Right lobe of liver (tissue), 4 donors: ENCODE data around the gene AHNAK2.
"Not testable (repeated sequence)": the region's sequence is repeated elsewhere in the genome, so short reads cannot be mapped to it uniquely, and the experiment has no call there.

Experiments
- CTCF ChIP-seq, 4 donors: fragments of 200-600 bp in 3 of 4; fragments of 450-650 bp in 1 of 4; IDR thresholded peaks; one replicate each; pipeline versions ENCODE4 v1.5.1 to v1.8.0; 2016 to 2022; ENCODE audit warnings: antibody characterized with exemption in 4 of 4, mild to moderate bottlenecking in 2 of 4
- POLR2A ChIP-seq: fragments of 450-650 bp; IDR thresholded peaks from one replicate; pipeline ENCODE4 v1.6.1; 2017; ENCODE audit warnings: antibody characterized with exemption, mild to moderate bottlenecking
- donor health status: DM: no; HTN: no; CAD: no.
- donor health status: DM: no; HTN: no; CAD: no.
- donor health status: DM: no; HTN: yes; CAD: no.

GRCh38 chr14:104947881-104948735 lies 30.1 kb downstream of the AHNAK2 start:
- not testable (repeated sequence) for TF ChIP-seq CTCF (IDR thresholded peaks at IDR 0.05); POLR2A
